D721Med (cell line): Measurements from ENCODE around the gene UNC5B.
A peak's percentile ranks its signal among the peaks of the same experiment; 100 is the strongest.

ENCODE experiments used
- DNase-seq: peaks from one replicate; pipeline ENCODE4 v3.0.0; 2011; ENCODE audit warnings: low spot score; ENCODE audit not compliant: insufficient read length
- FAIRE-seq: peaks from 2 replicates; lab custom pipeline; 2011; peaks lifted over from hg19 to GRCh38; lab: Jason Lieb, UNC
- TF ChIP-seq, protein P1 (sequence below): IDR thresholded peaks from 2 replicates; pipeline ENCODE4 v1.5.1; 2012; ENCODE audit warnings: mild to moderate bottlenecking, control low read depth; ENCODE audit not compliant: insufficient read depth; ENCODE audit errors: missing control alignments

The UNC5B gene

DNA sequence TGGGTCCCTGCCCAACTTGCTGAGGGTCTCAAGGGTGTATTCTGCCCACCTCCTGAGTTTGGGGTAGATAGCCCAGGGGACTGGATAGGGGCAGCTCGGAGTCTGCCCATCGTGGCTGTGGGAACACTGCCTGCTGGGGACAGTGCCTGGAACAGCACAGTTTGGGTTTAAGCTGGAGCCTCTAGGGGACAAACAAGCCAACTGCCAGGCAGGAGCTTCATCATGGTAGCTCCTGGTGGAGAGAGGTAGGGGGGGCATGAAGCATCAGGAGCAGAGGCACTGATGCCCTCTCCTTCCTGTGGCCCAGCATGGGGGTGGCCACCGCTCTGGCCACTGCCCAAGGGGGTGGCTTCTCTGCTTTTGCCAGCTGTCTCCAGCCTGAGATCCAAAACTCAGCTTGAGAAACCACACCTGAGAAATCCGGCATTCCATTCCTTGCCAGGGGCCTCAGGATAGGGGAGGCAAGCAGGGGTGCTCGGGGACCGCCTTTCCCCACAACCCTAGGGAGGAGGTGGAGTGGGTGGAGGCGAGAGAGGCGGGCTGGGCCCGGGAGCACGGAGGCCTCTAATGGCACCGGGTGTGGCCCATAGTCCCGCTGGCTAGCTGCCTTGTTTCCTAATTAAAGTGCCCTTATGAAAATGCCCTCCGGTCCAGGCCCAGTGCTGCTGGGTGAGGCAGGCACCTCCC lies 47.6 kb downstream of the UNC5B start:
- FAIRE-seq, result no peak
- no peak for DNase-seq
- TF ChIP-seq, protein P1, sequence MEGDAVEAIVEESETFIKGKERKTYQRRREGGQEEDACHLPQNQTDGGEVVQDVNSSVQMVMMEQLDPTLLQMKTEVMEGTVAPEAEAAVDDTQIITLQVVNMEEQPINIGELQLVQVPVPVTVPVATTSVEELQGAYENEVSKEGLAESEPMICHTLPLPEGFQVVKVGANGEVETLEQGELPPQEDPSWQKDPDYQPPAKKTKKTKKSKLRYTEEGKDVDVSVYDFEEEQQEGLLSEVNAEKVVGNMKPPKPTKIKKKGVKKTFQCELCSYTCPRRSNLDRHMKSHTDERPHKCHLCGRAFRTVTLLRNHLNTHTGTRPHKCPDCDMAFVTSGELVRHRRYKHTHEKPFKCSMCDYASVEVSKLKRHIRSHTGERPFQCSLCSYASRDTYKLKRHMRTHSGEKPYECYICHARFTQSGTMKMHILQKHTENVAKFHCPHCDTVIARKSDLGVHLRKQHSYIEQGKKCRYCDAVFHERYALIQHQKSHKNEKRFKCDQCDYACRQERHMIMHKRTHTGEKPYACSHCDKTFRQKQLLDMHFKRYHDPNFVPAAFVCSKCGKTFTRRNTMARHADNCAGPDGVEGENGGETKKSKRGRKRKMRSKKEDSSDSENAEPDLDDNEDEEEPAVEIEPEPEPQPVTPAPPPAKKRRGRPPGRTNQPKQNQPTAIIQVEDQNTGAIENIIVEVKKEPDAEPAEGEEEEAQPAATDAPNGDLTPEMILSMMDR, result peak; percentile 11

DNA sequence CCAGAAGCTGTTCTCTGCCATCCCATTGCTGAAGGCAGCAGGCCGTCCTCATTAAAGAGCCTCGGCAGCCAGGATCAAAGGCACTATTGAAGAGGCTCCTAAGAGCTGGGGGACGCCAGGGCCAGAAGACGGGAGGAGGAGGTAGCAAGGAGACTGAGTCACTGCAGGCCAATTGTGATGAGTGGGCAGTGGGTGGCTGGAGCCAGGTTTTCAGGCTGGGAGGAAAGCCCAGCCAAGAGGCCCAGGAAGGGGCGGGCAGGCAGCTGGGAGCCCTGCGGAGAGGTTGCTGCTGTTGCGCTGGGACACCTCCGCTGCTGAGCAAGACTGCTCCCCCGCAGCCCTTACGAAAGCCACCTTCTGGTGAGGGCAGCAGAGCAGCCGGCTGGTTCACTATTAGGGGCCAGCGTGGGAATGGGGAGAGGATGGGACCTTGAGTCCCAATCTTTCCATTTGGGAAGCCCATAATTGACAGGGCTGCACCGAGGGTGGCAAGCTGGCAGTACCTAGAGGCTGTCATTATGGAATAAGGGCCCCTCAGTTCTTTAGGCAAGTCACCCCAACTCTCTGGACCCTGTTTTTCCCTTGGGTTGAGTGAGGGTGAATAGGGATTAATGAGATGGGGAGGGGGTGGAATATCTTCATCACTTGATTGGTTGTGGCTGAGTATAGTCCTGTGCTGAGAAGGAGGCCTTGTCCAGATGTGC lies 48.4 kb downstream of the UNC5B start:
- no peak for FAIRE-seq
- DNase-seq, result no peak
- TF ChIP-seq, protein P1, result no peak

DNA sequence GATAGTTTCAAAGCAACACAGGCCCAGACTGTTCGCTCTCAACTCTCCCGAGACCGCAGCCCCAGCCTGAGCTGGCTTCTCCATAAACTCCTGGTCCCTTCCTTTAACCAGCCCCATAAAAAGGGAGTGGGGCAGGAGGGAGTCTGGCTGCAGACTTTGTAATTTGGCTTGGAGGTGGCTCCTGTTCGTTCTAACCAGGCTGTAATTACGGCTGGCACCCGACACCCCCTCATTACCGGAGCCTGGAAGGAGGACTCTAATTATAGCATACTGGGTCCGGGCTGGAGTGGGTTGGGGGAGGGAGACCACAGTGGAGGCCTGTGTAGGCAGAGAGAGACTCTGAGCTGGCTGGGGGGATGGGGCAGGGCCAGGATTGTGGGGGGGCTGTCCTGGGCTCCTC lies 49.7 kb downstream of the UNC5B start:
- DNase-seq (no peak), FAIRE-seq (no peak)
- TF ChIP-seq, protein P1, result no peak

GRCh38 chr10:71262817-71263216 lies 50.4 kb downstream of the UNC5B start:
- FAIRE-seq (no peak), DNase-seq (no peak)
- TF ChIP-seq, protein P1, result no peak

DNA sequence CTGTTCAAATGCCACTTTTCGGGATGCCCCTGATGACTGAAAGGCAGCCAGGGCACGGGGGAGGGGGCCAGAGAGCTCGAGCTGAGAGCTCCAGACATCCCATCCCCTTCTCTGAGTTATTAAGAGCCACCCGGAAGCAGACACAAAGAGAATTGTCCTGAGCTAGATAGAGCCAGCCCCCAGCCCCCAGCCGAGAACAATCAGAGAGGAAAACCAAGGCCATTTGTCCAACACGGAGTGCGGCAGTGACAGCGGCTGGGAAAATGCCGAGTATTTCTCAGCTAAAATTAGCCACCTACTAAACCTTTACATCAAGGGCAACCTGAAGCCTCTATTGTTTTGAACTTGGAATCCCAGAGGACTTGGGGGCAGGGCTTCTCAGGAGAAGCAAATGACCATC lies 51.0 kb downstream of the UNC5B start:
- TF ChIP-seq, protein P1, result no peak
- FAIRE-seq, result no peak
- DNase-seq, result no peak

DNA sequence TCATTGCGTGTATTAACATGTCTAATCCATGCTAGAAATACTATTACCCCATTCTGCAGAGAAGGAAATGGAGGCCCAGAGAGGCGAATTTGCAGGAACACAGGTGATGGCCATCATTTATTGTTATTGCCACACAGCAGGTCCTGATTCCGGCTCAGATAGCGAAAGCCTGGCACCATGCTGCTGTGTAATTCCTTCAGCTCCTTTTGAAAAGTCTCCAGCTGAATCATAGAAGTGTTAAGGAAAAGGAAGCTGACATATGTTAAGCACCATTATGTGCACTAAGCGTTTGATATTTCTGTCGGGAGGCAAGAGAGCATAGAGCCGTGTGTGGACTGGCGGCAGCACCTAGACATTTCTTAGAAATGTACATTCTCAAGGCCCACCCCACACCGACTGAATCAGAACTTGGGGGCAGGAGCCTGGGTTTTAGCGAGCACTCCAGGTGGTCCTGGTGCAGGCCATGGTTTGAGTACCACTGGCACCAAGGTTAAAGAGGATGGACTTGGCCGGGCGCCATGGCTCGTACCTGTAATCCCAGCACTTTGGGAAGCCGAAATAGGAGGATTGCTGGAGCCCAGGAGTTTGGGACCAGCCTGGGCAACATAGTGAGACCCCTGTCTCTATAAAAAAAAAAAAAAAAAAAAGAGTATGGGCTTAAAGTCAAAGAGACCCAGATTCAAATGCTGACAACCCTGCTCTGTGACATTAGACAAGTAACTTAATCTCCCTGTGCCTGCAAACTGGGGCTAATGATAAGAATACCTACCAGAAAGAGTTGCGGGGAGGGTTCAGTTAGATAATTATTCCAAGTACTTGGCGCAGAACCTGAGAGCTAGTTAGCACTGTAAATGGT lies 52.2 kb downstream of the UNC5B start:
- TF ChIP-seq, protein P1, result no peak
- DNase-seq (no peak), FAIRE-seq (no peak)
